HG02571 (cell line): ENCODE results near the gene ARHGAP9.

ENCODE experiments used
- ATAC-seq: cut with Tn5 transposase; IDR thresholded peaks from one replicate; pipeline ENCODE4 v1.9.1; 2021; ENCODE audit warnings: mild to moderate bottlenecking, moderate library complexity; ENCODE audit not compliant: unreplicated experiment

ARHGAP9 gene

DNA sequence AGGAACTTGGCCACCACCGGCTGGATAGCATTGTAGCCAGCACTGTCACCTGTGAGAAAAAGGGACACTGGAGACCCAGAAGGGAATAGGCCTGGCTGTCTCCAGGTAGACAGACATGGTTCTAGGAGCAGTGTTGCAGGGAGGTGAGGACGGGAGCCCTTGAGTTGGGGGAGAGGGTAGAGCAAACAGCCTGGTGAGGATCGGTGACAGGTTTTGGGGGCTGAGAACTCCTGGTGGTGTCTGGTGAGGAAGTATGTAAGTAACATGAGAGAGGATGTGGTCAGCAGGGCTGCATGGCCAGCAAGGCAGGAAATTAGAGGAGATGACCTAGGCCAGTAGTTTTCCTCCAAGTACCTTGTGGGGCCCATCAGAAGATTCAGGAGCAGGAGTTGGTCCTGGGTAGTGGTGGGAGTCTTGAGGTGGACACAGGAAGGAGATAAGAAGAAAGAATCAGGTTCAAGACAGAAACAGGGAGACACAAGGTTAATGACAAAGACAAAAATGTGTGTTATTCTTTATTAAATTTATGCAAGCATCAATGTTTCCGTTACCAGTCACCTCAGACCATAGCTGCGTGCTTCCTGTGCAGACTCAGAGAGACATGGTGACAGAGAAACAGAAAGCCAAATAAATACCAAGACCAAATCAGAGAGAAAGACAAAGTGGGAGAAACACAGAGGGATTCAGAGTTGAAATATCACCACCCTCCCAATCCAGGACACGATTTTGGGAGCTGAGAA, at the start of gene ARHGAP9:
Gene ARHGAP9, minus strand, starts transcription at position 491 of the 740 bp plus-strand sequence. Its CDS starts 460 bp downstream, at position 31.
- ATAC-seq, result no peak

DNA sequence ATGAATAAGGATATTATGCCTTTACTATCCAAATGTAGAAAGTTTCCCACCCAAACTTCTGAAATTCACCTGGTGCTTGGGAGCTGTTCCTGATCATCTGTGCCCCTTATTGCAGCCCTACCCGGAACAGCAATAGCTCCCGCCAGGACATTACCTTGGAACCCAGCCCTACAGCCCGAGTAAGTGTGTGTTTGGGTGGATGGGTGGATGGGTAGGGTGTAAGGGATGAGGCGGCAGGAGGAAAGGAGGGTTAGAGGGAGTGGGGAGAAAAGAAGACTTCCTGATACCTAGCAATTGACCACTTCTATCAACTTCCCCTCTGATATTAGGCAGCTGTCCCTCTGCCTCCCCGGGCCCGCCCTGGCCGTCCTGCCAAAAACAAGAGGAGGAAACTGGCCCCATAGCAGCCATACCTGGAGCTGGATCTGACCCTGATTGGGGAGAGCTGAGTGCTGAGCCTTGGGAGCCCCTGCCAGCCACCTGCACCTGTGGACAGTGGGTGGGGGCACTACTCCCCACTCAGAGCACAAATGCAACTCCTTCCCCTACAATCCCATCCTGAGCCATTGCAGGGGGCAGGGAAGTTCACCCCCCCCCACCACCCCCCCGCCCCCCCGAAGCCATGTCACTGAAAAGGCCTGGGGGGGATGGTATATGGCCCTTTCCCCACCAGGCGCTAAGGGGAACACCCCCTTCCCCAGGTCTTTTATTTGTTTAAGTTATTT, 49.3 kb upstream of the ARHGAP9 start:
- ATAC-seq, result no peak

DNA sequence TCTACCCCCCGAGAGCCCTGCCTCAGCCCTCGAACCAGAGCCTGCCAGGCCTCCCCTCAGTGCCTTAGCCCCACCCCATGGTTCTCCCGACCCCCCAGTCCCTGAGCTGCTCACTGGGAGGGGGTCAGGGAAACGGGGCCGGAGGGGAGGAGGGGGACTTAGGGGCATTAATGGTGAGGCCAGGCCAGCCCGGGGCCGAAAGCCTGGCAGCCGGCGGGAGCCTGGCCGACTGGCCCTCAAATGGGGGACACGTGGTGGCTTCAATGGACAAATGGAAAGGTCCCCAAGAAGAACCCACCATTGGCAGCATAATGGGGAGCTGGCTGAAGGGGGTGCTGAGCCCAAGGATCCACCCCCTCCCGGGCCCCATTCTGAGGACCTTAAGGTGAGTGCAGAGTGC, 48.5 kb upstream of the ARHGAP9 start:
- ATAC-seq, result no peak

DNA sequence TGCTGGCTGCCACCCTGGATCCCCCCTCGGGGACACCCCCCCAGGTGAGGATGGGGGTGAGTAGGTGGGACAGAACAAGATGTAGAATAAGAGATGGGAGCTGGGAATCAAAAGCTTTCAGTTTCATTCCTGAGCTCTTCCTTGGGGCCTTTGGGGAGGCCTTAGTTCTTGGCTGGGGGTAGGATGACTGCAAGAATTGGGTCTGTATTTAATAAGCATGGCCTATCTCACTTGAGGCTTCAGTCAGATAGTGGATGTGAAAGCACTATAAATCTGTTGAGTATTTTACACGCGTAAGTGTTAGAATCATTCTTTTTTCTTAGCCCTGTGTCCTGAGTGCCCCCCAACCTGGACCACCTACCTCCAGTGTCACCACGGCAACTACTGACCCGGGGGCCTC, 47.5 kb upstream of the ARHGAP9 start:
- no peak for ATAC-seq

DNA sequence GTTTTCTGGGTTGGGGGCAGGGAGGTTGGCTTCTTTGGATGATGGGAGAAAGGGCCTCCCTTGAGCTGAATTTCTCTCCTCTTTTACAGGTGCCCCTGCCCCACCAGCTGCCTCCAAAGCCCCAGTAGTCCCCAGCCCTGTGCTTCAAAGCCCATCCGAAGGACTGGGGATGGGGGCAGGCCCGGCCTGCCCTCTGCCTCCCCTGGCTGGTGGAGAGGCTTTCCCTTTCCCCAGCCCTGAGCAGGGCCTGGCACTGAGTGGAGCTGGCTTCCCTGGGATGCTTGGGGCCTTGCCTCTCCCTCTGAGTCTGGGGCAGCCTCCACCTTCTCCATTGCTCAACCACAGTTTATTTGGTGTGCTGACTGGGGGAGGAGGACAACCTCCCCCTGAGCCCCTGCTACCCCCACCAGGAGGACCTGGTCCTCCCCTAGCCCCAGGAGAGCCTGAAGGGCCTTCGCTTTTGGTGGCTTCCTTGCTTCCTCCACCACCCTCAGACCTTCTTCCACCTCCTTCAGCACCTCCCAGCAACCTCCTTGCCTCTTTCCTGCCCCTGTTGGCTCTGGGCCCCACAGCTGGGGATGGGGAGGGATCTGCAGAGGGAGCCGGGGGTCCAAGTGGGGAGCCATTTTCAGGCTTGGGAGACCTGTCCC, 46.9 kb upstream of the ARHGAP9 start:
- ATAC-seq, result no peak

DNA sequence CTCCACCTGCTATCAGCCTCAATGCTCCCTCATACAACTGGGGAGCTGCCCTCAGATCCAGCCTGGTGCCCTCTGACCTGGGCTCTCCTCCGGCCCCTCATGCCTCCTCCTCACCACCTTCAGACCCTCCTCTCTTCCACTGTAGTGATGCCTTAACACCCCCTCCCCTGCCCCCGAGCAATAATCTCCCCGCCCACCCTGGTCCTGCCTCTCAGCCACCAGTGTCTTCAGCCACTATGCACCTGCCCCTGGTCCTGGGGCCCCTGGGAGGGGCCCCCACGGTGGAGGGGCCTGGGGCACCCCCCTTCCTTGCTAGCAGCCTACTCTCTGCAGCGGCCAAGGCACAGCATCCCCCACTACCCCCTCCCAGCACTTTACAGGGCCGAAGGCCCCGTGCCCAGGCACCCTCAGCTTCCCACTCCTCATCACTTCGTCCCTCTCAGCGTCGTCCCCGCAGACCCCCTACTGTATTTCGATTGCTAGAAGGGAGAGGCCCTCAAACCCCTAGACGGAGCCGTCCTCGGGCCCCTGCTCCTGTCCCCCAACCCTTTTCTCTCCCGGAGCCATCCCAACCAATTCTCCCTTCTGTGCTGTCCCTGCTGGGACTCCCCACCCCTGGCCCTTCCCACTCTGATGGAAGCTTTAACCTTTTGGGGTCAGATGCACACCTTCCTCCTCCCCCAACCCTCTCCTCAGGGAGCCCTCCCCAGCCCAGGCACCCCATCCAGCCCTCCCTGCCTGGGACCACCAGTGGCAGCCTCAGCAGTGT, 46.1 kb upstream of the ARHGAP9 start:
- no peak for ATAC-seq

DNA sequence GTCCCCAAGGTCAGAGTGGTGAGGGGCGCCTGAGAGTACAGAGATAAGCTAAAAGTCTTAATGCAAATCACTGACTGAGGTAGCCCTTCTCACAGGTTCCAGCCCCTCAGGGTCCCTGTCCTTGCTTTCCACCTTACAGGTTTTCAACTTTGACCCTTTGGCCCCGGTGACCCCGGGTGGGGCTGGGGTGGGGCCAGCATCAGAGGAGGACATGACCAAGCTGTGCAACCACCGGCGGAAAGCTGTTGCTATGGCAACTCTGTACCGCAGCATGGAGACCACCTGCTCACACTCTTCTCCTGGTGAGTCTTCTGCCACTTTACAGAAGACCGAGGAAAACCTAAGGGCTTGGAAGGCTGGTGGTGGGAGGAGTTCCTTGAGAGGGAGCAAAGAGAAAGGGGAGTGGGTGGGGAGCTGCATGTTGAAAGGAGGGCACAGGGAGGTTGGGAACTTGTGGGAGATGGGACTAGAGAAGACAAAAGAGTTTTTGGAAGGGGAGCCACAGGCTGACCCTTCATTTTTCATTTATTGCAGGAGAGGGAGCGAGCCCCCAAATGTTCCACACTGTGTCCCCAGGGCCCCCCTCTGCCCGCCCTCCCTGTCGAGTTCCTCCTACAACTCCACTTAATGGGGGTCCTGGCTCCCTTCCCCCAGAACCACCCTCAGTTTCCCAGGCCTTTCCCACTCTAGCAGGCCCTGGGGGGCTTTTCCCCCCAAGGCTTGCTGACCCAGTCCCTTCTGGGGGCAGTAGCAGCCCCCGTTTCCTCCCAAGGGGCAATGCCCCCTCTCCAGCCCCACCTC, 45.3 kb upstream of the ARHGAP9 start:
- no peak for ATAC-seq

DNA sequence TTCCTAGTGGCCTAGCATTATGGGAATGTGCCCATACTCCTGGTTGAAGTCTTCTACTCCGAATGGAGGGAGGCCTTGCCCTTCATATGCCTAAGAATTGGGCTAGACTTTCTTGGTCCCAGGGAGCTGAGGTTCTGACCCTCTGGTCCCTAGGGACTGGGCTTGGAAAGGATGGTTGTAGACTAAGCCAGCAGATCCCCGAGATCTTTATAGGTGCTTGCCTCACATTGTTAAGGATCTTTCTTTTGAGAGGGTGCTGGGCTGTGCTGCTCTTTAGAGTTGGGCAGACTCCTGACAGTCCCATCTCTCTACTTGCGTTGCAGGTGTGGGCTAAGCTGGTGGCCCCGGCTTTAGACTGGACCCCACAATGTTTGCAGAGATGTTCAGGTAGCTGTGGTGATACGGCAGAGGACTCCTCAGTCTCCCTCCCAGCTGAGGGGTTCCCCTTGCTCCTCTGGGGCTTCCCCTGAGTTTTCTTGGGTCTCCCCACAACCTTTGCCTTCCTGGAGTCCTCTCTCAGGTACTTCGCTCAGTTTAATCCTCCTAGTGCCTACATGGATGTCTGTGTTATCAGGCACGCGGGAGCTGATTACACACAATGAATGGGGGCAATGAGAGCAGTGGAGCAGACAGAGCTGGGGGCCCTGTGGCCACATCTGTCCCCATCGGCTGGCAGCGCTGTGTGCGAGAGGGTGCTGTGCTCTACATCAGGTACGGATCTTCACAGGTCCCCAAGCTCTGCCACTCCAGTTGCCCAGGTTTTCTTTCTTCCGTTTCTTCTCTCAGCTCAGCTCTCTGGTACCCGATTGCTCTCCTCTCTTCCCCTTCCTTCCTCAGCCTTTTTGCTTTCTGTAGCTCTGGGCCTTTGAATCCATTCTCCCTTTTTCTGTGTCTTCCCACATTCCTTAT, 44.3 kb upstream of the ARHGAP9 start:
- ATAC-seq, result no peak

DNA sequence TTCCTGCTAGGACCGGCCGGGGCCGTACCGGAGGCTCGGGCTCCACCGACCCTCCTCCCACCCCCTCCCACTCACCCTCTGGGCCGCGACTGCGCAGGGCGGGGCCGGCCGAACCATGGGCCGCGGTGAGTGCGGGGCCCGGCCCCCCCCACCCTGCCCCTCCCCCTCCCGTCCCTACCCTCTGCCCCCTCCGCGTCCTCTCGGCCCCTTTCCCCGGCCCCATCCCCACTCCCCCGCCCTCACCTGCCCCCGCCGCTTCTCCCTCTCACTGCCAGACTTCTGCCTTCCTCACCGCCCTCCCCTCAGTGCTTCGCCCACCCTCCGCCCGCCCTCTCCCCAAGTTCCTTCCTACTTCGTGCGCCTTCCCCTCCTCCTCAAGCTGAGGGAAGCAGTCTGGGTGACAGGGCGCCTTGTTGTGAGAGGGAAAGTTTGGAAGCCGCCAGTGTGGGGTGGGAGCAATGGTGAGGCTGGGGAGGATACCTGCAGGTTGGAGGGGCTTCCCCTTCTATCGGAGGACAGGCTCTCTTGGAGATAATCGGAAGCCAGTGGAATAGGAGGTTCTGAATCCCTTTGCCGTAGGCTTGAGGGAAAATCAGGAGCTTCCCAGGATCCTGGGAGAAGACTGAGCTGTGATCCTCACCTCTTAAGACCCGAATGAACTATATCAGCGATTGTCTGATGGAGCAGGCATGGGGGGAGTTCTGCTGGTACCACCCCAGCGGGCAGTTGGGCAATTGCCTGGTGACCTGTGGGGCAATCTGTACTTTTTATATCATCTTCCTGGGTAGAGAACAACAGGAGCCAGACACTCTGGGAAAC, 43.4 kb upstream of the ARHGAP9 start:
- ATAC-seq, result no peak

DNA sequence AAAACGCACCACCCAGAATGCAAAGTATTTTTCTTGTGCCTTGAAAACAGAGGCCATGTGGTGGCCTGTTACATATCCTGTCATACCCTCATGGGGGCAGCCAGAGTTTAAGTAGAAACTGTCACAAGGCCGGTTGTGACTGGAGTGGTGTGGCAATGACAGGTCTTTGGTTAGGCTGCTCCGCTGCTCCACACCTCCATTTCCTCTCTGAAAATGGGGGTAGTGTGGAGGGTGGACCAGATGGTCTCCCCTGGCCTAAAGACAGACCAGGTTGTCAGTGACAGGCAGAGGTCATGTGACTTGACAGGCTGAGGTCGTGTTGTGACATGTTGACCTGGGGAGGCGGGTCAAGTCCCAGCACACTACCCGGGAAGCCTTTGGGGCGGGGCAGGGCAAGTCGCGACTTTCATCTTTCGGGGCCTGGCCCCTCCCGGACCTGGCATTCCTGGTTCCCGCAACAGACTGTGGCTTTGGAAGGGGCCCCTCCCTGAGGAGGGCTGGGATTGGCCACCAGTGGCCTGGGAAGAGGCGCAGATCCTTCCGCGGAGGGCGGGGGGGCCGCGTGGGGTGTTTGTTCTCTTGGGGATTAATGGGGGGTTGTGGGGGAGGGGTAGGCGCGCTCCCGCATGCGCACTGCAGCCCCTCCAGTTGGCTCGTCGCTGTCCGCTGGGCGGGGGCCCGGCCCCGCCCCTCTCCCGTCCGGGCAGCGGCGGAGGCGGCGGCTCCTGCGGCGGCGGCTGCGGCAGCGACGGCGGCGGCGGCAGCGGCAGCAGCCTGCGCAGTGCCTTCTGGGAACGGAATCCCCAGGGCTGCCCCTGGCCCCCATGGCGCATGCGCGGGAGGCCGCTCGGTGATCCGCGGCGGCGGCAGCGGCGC, 42.6 kb upstream of the ARHGAP9 start, which contains the start of gene MBD6:
Gene MBD6, plus strand, starts transcription at position 814 of the 876 bp plus-strand sequence. CDS start 1,480 bp downstream, outside the sequence.
- ATAC-seq, result peak; percentile 44

DNA sequence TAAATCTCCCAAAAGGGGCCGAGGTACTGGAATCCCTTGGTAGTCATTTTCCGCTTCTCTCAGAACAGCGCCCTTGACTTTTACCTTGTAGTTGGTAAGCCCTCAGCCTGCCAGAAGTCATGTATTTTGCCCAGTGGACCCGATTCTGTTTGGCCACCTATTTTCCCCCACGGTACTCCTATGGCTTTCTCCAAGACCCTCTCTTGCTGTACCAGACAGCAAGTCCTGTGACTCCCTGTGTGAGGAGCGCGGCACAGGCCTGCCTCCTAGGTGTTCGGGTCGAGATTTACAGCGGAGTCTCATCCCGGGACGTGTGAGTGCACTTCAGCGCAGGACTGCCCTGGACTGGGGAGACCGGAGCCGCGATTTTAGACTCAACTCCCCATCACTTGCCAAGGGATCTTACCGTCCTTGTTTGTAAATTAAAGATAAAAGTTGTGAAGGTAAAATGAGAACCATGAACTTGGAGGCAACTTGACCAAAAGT, 41.9 kb upstream of the ARHGAP9 start:
- no peak for ATAC-seq

DNA sequence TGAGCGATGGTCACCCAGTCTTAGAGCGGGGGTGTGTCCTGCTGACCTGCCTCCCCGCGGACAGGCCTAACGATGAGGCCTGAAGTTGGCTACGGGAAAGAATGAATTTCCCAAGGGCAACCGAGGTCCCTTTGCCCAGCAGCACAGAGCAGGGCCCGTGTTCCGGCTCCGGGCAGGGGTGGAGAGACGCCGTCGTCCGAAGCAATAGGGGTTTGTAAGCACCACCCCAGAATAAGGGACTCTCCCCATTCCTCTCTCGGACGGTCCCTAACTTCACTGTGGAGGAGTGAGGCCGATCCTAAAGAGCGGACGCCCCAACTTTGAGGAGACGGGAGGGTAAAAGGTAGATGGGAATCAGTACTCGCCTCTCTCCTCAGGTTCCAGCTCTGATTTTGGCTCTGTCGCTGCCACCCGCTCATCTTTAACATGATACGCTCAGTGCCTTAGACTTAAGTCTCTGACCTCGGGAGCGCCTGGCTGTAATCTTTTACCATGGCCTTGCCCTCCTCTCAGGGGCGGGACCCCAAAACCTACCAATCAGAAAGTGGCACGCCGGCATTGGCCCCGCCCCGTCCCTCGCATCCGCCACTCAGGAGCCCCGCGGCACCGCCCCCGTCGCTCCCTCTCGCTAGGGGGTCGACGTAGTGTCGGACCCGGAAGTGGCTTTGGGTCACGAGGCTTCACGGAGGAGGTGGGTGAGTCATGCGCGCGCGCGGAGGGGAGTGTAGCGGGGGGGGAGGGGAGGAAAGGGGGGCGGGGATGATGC, 40.6 kb upstream of the ARHGAP9 start, which contains the start of gene DDIT3:
Gene DDIT3, minus strand, starts transcription at position 462 of the 766 bp plus-strand sequence. CDS start 3,108 bp downstream, outside the sequence.
- ATAC-seq, result peak; percentile 64

DNA sequence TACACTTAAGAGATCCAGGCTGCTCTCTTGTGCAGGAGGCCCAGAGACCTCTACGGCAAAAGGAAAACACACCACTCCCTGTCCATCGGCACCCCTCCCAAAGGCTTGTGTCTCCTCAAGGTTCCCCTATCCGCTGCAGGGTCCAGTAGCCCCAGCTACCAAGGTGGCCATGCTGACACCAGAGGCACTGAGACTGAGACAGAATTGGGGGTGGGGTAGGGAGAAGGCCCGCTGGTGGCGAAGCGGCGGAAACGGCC, 40.1 kb upstream of the ARHGAP9 start:
- ATAC-seq, result no peak

DNA sequence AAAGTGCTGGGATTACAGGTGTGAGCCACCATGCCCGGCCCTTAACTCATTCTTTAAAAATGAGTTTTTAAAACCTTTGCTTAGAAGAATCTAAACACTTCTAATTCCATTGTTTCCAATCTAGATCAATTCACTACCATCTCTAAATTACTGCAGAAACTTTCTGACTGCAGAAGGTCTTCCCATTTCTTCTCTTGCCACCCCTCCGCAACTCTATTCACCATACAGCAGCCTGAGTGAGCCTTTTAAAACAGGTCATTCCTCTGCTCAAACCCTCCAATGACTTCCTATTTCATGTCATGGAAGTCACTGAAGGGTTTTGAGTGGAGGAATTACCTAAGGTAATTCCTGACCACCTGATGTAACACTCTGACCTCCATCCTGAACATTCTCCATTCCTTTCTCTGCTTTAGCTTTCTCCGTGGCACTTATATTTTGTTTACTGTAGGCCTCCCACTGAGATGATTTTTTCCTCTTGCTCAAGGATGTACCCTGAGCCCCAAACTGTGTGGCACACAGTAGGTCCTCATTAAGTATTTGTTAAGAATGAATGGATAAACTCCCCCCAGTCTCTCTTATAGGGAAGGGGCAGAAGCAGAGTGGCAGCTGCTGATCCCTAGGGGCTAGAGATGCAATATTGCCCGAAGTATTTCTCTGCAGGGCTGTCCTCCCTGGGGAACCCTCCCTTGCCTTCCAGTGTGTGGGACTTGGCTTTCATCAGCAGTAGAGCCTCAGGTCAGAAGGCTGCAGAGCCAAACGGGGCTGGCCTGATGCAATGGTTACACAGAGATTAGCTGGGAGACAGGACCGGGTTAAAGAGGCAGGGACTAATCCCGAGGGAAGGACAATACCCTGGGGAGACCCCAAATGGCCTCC, 39.5 kb upstream of the ARHGAP9 start:
- no peak for ATAC-seq

DNA sequence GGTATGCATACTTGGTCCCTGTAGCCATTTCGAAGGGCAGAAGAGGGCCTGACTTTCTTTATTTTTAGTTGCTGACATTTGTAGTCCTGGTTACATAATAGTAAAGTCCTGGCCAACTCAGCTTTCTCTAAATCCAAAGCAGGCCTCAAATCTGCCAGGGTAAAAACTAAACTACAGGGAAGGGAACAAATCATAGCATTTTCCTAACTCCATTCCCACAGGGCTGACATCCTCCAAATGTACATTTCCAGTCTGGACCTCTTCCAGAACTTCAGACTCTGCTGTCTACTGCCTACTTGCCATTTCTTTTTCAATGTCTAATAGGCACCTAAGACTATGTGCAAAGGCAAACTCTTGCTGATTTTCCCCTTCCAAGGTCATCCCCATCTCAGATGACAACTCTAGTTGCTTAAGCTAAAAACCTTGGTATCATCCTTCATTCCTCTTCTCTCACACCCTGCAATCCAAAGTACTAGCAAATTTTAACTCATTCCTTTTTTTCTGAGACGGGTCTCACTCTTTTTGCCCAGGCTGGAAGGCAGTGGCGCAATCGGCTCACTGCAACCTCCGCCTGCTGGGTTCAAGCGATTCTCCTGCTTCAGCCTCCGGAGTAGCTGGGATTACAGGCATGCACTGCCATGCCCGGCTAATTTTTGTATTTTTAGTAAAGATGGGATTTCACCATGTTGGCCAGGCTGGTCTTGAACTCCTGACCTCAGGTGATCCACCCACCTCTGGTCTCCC, 38.7 kb upstream of the ARHGAP9 start:
- no peak for ATAC-seq
